HG02759 (cell line): ENCODE measurements around the gene SLC6A13.
"Not testable (repeated sequence)": the region's sequence is repeated elsewhere in the genome, so short reads cannot be mapped to it uniquely, and the experiment has no call there.

ENCODE experiments used
- ATAC-seq: cut with Tn5 transposase; IDR thresholded peaks from one replicate; pipeline ENCODE4 v1.9.1; 2021; ENCODE audit warnings: mild to moderate bottlenecking, moderate library complexity; ENCODE audit not compliant: unreplicated experiment

SLC6A13 gene

DNA sequence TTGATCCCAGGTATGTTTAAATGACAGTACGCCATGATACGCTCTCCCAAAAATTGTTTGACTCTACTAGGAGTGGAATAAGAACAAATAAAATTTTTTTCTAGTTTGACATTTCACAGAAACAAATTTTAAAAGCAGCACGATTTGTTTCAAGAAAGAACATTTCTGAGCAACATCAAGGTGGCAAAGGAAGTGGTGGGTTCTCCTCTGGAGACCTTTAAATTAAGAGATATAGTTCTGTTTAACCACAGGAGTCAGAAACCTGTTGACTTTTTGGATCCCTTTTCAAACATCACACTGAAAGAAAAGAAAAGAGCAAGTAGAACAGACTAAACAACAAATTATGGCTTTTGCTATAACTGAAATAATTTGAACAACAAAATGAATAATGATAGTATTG lies 2.5 kb upstream of the SLC6A13 start:
- ATAC-seq, result no peak

DNA sequence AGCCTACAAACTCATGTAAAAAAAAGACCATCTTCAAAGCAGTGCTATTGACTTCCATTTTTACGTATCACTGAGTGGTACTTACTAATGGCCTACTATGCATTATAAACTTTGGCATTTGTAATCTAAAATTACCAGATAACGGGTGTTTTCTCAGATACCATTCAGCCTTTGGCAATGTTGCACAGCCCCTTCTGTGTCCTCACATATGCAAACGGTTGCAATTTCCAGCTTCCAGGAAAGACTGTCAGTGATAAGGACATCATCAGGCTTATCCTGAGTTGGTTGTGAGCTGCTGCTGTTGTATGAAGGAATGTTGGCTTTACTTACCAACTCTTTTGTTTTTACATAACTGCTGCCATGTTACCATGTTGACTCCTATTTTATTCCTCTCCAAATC lies 1.6 kb upstream of the SLC6A13 start:
- ATAC-seq, result no peak

DNA sequence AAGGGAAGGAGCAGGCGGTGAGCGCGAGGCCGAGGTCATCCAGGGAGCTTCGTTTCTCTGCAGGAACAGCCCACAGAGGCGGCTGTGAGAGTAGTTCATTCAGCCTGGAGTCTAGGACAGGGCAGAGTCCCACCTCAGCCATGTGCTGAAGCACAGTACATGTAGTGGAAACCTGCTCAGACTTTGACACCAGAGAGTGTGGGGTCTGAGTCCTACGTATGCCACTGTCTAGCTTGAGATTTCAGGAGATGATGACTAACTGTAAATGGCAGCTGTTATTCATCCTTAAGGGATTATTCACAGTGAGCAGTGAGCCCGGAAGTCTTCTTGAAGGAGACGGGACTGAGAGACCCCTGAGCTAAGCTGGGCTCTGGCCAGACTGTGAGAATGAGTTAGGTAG lies 938 bp upstream of the SLC6A13 start:
- no peak for ATAC-seq

DNA sequence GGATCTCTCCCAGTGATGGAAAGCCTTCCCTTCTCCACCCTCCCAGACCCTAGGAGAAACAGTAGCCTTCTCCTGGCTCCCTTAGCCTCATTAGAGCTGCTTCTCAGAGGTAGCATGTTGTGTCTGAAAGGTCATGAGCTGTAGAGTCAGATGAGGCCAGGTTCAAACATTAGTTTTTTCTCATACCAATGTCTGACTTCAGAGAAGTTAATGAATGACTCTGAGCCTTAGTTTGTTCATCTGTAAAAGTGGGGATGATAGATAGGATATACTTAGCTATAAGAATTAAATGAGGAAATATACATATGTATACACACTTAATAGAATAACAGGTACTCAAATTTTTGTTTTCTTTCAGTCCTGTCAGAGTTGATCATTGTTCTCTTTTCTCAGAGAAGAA lies 523 bp downstream of the SLC6A13 start:
- ATAC-seq, result no peak

DNA sequence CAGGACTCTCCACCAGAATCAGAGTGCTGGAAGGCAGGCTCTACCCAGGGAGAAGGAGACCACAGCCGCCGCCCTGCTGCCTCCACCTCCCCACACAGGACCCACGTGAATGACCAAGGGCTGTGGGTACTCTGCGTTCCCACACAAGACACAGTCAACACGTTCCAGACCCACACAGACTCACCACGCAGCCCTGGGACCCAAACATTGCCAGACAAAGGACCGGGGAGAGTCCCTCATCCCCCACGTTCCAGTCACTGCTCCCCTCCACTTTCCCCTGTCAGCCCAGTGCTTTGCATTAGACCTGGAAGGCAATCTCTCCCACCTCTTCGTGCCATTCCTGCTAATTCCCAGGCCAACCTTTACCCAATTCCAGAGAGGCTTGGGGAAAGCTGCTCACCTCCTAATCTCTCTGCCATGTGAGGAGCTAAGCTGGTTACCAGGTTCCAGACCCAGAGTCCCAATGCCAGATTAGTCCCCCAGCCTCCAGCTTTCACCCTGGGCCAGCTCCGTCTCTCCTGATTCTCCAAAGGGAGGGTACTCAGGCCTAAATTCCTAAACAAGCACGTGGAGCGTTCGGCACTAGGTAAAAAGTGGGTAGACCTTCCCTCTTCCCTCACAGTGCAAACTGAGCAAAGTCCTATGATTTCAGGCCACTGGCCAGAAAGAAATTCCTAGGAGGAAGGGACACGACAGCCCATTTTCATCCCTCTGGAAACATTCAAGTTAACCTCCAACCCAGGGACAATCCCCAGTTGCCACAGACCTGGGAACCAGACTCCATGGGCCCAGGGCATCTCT lies 4.9 kb downstream of the SLC6A13 start:
- ATAC-seq, result no peak

DNA sequence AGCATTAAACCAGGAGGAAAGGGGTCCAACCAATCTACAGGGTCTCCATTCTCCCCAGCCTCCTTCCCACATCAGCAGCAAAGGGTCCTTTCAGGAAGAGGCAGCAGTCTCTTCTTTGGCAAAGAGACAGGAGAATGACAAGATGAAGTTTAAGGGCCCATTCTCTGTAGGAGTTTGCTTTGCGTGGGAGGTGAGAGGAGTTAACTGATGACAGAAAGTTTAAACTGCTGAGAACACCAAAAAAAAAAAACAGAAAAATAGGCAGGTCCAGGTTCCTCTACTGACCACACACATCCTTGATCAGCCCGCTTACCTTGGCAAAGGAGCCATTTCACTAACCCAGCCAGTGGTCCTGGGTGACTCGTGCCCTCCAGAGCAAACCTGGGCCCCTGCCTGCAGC lies 5.7 kb downstream of the SLC6A13 start:
- ATAC-seq, result no peak

DNA sequence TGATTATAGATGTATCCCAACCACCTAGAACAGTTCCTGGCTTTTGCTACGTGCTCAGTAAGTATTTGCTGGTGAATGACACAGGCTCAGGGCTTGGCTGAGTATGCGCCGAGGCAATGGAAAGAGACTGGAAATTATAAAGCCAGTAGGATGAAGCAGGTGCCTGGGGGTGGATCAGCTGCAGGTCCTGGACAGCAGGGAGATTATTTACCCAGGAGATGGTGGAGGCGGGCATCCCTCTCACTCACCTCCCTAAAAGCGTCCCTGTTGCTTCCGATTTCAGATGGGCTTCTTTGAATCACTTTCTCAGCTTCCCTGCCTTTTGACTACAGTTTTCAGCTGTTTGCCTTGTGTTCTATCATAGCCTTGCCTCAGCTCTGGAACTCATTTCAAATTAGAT lies 6.4 kb downstream of the SLC6A13 start:
- ATAC-seq, result no peak

DNA sequence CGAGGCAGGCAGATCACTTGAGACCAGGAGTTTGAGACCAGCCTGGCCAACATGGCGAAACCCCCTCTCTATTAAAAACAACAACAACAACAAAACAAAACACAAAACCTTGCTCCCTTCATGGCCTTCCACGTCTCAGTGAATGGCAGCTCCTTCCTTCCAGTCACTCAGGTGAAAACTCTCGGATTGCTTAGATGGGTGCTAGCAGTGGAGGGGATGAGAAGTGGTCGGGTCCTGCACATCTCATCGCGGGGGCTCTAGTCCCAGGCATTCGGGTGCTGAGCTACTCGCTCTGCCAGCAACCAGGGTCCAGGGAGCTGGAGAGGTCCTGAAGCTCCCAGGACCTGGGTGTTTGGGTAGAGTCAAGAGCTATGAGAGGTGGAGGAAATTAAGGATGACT lies 7.7 kb downstream of the SLC6A13 start:
- no peak for ATAC-seq

DNA sequence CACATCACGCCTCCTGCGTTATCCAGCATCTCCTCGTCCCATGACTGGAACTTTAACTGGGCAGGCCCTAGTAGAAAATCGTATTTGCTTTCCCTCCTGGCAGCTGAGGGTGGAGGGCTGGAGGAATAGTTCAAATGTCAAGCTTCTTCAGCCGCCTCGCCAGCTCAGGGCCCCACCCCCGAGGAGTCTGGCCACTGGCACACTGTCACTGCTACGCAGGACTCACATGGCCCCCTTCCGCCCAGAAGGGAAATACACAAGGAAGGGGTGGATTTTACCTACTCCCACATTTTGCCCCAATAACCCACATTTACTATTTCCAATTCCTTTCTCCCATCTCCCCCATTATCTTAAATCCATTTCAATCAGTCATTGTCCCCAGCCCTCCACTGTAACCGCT lies 8.6 kb downstream of the SLC6A13 start:
- ATAC-seq, result no peak

DNA sequence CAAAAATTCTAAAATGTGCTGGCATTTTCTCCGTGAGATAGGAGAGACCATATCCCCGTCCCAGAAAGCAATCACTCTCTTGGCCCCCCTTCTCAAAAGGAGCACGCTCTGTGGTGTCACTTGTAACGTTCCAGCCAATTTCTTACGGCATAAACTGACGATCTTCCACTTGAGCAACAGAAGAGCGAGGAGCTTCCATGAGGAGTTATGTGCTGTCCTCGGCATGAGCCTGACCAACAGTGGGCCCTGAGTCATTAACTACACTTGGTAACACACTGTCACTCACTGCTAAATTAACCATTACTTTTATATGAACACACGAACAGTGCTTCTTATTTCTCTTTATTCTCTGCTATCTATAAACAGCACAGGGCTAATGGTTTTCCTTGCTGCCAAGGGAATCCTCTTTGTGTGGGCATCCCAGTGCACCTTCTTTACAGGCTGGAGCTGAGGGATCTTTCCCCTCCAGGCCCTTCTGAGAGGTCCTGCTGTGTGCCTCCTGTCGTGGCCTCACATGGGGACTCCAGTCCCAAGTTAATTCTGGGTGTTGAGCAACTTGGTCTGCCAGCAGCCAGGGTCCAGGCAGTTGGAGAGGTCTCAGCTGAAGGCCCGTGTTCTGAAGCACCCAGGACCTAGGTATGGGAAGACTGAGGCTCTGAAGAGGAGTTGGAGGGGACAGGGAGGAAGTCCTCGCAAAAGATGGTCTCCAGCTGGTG lies 9.4 kb downstream of the SLC6A13 start:
- ATAC-seq, result no peak

DNA sequence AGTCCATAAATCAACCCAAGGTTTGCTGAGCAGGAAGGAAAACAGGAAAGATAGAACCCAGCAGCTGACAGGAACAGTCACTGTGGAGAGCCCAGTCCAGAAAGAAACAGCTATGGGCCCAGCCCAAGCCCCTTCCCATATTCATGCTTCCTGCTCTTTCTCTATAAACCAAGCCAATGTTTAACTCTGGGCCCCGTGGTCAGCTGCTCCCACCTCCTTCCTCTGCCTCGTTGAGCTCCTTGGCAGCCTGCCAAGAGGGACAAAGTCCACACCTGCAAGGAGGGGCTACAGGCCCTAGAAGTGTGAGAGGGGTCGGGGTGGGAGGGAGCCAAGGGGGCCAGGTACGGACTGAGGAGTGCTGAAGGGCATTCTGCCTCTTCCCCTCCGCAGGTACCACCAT lies 10.0 kb downstream of the SLC6A13 start:
- ATAC-seq, result no peak

DNA sequence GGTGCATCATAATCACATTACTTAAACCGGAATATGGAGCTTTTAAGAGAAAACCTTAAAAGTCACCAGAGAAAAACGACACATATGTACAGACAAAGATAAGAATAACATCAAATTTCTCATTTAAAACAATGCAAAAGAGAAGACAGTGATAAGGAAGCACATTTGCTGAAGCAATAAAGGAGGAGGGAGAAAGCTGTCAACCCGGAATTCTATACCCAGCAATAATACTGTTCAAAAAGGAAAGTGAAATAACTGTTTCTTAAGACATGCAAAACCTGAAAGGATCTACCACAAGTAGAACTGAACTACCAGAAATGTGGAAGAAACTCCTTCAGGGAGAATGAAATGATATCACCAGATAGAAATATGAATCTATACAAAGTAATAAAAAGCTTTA lies 15.4 kb downstream of the SLC6A13 start:
- ATAC-seq, result no peak

DNA sequence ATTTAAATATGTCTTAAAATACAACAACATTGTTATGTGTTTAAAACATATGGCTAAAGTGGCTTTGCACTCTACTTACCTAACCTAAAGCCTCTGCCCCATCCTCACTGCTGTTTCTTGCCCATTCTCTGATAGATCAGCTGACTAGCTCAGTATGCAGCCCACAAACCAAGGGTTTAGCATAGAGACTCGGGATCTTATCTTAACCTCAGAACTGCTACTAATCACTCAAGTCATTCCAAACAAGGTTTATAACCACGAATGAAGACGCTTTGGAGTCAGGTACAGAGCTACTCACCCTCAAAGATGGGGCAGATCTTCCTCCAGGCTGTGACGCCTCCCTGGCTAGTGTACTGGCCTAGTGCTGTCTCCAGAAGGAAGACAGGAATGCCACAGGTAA lies 19.3 kb downstream of the SLC6A13 start:
- no peak for ATAC-seq

DNA sequence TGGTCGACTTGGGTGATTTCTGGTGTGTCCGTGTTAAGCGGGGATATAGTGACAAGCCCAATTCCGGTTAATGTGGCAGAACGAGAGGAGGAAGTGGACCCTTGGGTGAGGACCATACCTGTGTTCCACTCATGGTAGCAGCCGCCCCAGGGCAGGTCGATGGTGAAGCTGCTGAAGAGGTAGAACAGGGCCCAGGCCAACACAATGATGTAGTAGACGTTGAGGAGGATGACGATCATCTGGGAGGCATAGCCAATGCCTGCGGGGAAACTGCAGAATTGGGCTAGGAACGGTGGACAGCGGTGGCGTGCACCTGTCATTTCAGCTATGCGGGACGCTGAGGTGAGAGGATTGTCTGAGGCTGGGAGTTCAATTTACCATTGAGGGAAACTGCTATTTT lies 20.1 kb downstream of the SLC6A13 start:
- ATAC-seq, result no peak

DNA sequence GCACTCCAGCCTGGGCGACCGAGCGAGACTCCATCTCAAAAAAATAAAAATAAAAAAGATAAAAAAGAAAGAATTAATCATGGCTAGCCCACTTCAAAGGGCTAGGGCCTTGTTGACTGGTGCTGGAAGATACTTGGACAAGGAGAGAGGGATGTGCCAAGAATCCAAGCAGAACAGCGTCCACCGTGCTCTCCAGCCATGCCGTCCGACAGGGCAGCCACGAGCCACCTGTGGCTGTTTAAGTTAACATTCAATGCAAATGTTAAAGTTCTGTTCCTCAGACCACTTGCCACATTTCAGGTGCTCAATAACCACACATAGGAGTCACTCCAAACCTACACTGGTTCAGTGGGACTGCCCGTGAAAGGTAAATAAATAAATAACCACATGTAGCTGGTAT lies 21.4 kb downstream of the SLC6A13 start:
- no peak for ATAC-seq

DNA sequence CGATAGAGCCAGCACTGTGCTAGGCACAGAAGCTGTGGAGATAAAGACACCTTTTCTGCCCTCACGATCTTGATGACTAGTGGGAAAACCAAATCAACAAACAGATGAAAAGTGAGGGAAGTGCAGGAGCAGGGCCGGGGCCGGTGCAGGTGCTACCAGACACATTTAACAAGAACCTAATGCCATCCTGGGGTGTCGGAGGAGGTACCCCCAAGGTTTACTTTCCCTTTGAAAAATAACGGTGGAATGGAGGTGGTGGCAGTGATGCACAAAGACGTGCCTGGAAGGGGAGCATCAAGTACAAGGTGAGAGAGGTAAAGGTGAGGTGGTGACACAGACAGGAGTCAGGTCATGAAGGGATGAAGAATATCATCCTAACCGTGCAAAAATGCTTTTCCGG lies 22.1 kb downstream of the SLC6A13 start:
- no peak for ATAC-seq

DNA sequence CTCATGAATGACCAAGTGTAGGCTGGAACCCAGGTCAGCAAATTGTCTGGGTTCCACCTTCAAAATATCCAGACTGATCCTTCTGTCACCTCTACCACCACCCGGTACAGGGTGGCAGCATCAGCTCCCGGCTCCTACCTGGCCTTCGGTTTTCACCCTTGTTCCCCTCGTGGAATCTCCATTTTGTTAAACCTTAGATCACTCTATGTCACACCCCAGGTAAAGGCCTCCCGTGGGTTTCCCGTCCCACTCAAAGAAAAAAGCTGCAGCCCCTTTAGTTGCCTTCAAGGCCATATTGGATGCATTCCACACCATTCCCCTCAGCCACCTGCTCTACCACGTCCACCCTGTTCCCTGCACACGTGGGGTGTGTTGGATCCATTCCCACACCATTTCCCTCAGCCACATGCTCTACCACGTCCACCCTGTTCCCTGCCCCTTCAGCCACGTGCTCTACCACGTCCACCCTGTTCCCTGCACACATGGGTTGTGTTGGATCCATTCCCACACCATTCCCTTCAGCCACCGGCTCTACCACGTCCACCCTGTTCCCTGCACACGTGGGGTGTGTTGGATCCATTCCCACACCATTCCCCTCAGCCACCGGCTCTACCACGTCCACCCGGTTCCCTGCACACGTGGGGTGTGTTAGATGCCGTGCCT lies 23.8 kb downstream of the SLC6A13 start:
- no peak for ATAC-seq

DNA sequence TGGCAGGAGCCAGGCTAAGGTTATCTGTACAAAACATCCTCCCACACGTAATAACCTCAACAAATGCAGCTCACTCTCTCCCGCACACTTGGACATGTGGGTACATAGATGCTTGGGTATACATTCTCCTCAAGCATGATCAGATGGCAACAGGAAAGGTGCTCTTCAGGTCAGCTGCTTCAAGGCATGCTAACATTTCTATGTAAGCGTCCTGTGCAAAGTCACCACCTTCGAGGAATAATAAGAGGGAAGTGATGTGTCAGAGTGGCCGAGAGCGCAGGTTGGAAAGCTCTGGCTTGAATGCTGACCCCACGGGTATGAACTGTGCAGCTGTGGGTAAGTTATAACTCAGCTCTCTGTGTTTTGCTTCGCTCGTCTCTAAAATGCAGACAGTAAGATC lies 24.5 kb downstream of the SLC6A13 start:
- ATAC-seq, result no peak

DNA sequence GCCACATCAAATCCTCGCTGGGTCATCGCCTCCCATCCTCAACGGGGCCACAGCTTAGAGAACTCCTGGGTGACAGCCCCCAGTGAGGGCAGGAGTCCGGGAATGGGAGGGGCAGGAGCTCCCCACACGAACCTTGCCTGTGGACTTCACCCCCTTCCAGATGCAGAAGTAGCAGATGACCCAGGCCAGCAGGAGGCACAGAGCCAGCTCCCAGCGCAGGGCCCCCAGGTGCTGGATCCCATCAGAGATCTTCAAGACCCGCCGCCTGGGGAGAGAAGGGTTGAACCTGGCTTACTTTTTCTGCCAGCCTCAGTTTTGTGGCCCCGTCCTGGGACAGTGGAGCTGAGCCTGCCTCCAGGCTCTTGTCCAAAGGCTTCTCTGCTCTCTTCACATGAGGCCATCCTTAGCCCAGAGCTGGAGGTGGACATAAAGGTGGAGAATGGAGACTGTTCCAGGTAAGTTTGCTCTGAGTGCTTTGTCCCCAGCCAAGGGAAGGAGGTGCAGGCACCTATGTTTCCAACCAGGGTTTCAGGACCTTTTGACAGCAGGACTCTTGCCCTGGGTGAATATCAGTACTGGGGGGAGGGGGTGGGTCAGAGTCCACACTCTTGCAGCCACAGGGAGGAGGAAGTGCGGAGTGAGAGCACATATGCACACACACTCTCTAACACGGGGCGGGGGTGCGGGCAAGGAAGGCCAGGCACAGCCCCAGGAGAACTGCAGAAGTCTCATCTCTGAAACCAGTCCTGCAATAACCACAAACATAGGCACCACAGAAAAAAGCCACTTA lies 25.4 kb downstream of the SLC6A13 start:
- no peak for ATAC-seq

DNA sequence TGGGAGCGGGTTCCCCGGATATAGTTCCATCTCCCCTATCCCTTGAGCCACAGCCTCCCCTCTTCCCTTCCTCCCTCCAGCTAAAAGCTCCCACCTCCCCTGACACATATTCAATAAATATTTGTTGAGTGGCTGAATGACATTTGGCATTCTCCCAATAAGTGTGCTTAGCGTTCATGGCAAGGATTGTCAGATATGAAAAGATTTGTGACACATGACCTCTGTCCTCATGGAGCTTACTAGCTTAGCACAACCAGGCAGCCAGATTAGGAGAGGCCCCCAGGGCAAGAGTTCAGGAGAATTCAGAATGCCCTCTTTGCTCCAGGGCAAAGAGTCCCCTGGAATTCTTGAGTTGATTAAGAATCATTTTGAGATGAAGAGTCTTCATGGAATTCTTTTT lies 26.2 kb downstream of the SLC6A13 start:
- no peak for ATAC-seq

DNA sequence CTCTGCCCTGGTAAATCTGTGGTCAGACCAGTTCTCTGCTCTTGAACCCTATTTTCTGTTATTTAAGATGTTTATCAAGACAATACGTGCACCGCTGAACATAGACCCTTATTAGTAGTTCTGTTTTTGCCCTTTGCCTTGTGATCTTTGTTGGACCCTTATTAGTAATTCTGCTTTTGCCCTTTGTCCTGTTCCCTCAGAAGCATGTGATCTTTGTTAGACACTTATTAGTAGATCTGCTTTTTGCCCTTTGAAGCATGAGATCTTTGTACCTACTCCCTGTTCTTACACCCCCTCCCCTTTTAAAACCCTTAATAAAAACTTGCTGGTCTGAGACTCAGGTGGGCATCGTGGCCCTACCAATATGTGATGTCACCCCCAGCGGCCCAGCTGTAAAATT lies 26.7 kb downstream of the SLC6A13 start:
- not testable (repeated sequence) for ATAC-seq
